ENCODE results near the gene ALB.

The ALB gene

DNA sequence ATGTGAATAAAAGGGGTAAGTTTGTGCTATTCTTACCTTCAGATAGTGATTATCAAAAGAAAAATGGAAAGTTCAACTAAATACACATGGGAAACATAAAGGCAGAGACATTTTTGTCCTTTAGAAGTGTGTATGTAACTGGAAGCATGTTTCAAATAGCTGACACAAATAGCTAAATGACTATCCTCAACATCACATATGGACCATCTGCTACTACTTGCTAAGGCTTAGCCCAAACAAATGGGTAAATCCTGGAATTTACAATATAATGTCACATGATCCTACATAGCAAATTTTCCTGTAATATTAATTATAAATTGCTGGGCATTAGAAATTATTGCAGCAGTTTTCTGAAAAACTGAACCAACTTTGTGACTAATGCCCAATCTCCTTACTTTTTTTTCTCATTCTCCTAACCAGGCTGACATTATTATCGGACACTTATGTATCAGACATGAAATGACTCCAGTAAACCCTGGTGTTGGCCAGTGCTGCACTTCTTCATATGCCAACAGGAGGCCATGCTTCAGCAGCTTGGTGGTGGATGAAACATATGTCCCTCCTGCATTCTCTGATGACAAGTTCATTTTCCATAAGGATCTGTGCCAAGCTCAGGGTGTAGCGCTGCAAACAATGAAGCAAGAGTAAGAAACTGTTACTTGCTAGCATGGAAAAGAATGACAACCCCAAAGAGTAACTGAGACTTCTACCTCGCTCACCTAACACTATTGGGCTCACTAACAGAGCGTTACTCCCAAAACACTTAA lies 48.1 kb downstream of the ALB start:
- DNase-seq (ENCODE audit: low read depth) = no peak
- TF ChIP-seq CTCF (IDR thresholded peaks at IDR 0.05; ENCODE audit: control insufficient read depth, insufficient read depth, low read depth, low read length, missing control alignments) = no peak
- H3K4me3 ChIP-seq (ENCODE audit: control insufficient read depth, low read depth, low read length) = no peak overlapping the region

DNA sequence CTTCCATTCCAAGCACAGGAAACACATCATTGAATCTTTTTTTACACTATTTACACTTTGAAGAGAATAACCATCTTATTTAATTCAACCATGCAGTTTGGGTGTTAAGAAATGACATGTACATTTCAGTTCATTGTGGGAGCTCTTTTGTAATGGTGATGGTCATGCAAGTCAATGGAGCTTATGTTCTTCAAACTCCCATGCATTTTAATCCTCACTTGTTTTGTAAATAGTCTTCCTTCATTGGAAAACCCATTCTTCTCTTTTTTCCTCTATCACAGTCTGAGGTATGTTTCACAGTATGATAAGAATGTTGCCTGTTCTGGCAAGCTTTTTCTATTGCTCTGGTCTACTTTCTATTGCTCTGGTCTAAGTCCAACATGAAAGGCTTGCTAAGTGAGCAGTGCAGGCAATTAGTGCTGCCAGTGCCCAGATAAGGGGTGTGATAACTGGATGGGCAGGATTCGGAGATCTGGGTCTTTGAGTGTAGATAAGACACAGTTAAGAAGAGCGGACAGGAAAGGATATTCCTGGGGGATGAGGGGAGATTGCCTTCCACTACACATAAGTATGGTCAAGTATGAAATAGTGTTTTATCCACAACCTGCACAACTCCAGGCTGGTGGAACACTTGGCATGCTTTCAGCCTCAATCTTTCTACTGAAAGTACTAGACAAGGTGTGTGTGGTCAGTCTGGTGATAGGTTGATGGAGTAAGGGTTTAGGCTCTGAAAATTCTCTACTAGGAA lies 49.0 kb downstream of the ALB start:
- H3K4me3 ChIP-seq (ENCODE audit: control insufficient read depth, low read depth, low read length) = no peak overlapping the region
- no peak for DNase-seq (ENCODE audit: low read depth)
- TF ChIP-seq CTCF (IDR thresholded peaks at IDR 0.05; ENCODE audit: control insufficient read depth, insufficient read depth, low read depth, low read length, missing control alignments) = no peak

DNA sequence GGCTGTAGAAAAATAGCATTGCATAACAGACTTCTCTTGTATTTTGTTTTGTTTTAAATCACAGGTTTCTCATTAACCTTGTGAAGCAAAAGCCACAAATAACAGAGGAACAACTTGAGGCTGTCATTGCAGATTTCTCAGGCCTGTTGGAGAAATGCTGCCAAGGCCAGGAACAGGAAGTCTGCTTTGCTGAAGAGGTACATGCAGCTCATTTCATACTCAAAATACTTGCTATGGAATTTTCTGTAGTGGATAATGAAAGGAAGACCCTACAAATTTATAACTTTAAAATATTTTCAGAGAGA lies 49.6 kb downstream of the ALB start:
- H3K4me3 ChIP-seq (ENCODE audit: control insufficient read depth, low read depth, low read length) = no peak overlapping the region
- no peak for TF ChIP-seq CTCF (IDR thresholded peaks at IDR 0.05; ENCODE audit: control insufficient read depth, insufficient read depth, low read depth, low read length, missing control alignments)
- no peak for DNase-seq (ENCODE audit: low read depth)

DNA sequence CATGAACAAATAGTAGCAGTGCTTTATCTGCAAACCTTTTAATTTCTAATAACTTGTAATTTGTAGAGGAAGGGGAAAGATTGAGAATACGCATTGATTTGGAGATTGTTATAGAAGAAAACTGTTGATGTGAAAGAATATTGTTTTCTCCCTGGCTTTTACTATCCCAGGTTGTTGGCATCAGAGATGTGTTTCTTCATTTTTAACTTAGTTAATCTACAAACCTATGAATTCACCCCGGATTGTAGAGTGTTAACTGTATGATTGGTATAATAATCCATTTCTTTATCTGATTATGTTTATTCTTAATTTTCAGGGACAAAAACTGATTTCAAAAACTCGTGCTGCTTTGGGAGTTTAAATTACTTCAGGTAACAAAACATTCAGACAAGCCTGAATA lies 50.8 kb downstream of the ALB start:
- TF ChIP-seq CTCF (IDR thresholded peaks at IDR 0.05; ENCODE audit: control insufficient read depth, insufficient read depth, low read depth, low read length, missing control alignments) = no peak
- no peak for DNase-seq (ENCODE audit: low read depth)
- no peak overlapping the region for H3K4me3 ChIP-seq (ENCODE audit: control insufficient read depth, low read depth, low read length)

DNA sequence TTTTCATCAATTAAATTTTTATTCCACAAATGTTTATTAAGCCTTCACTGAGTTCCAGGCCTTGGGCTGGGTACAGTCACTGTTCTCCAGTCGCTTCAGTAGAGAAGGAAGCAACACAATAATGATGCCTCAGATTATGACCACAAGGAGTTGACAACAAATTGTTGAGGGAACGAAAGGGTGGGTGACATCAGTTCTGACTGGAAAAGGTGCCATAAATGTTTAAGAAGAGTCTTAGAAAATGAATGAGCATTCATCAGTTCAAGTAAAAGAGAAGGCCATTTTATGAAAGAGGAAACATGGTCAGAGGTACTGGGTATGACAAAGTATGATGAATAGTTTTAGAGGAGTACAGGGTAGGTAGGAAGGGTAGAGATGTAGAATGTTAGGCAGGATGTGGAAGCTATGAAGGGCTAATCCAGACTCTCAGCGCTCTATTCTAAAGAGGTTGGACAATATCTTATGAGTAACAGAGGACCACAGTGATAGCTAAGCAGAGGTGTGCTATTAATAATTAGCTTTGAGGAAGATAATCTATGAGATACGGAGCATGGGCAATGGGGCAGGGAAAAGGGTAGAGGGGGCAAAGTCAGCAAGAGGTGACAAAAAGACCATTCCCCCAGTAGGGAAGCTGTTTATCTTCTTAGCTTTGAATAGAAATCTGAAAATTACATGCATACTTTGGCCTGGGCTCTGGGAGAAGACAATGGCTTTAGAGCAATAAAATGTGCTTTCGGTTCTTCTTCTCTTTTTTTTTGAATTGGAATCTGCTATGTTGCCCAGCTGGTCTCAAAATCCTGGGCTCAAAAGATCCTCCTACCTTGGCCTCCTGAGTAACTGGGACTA lies 52.3 kb downstream of the ALB start:
- no peak overlapping the region for H3K4me3 ChIP-seq (ENCODE audit: control insufficient read depth, low read depth, low read length)
- TF ChIP-seq CTCF (IDR thresholded peaks at IDR 0.05; ENCODE audit: control insufficient read depth, insufficient read depth, low read depth, low read length, missing control alignments) = no peak
- DNase-seq (ENCODE audit: low read depth) = no peak

GRCh38 chr4:73458184-73459047 lies 54.3 kb downstream of the ALB start:
- no peak for TF ChIP-seq CTCF (IDR thresholded peaks at IDR 0.05; ENCODE audit: control insufficient read depth, insufficient read depth, low read depth, low read length, missing control alignments)
- DNase-seq (ENCODE audit: low read depth) = no peak
- no peak overlapping the region for H3K4me3 ChIP-seq (ENCODE audit: control insufficient read depth, low read depth, low read length)

All from AG09309 (cell line).